OCI-LY7 (cell line): ENCODE data around the gene SLC25A26. TPM values are rescaled to one million over a fixed set of nuclear protein-coding genes. Genes with fewer than 3 reads are reported as not detected.

ENCODE experiments used
- BruUV-seq: library from RNA; stranded (reverse); fragments of 400-500 nt; replicated peaks from 2 replicates; lab custom pipeline; 2021; lab: Mats Ljungman, UMichigan
- CTCF ChIA-PET: fragments of 300-600 bp; sonication (Branson Sonifier 250); formaldehyde crosslinking; loops from one replicate; lab custom pipeline; 2022; ENCODE audit warnings: antibody characterized with exemption; ENCODE audit not compliant: unreplicated experiment; lab: Charles Lee
- POLR2A ChIA-PET: fragments of 300-600 bp; sonication (Branson Sonifier 250); formaldehyde crosslinking; loops from one replicate; lab custom pipeline; 2022; ENCODE audit warnings: antibody characterized with exemption; lab: Charles Lee
- DNase-seq: peaks from one replicate; pipeline ENCODE4 v3.0.0-alpha.2; 2015; ENCODE audit warnings: low spot score
- H2AFZ ChIP-seq: fragments of 200-600 bp; sonication (generic), shearing (Covaris generic); 2 replicates; pipeline ENCODE4 v1.6.1; 2014; ENCODE audit warnings: mild to moderate bottlenecking, antibody characterized with exemption, low read length, moderate library complexity
- H3K27ac ChIP-seq: fragments of 200-600 bp; sonication (generic); 2 replicates; pipeline ENCODE4 v1.5.1; 2014; ENCODE audit warnings: mixed run types, low read depth, mild to moderate bottlenecking, moderate library complexity, low read length, inconsistent platforms; ENCODE audit not compliant: poor library complexity, severe bottlenecking
- H3K36me3 ChIP-seq: fragments of 200-600 bp; sonication (generic); 2 replicates; pipeline ENCODE4 v1.6.1; 2014; ENCODE audit warnings: mild to moderate bottlenecking, antibody characterized with exemption, low read length, moderate library complexity, mixed read lengths; ENCODE audit not compliant: insufficient read depth
- H3K4me1 ChIP-seq: fragments of 200-600 bp; sonication (generic); 2 replicates; pipeline ENCODE4 v1.5.1; 2014; ENCODE audit warnings: mild to moderate bottlenecking, low read length; ENCODE audit not compliant: insufficient read depth, poor library complexity, severe bottlenecking
- H3K4me2 ChIP-seq: fragments of 200-600 bp; sonication (generic); 2 replicates; pipeline ENCODE4 v1.6.1; 2014; ENCODE audit warnings: mild to moderate bottlenecking, low read length
- H3K4me3 ChIP-seq: fragments of 200-600 bp; sonication (generic); 2 replicates; pipeline ENCODE4 v1.5.1; 2014; ENCODE audit warnings: mild to moderate bottlenecking, low read depth, low read length; ENCODE audit not compliant: poor library complexity, severe bottlenecking
- H3K79me2 ChIP-seq: fragments of 200-600 bp; sonication (generic); 2 replicates; pipeline ENCODE4 v1.6.1; 2016; ENCODE audit warnings: low read depth, mild to moderate bottlenecking, low read length, moderate library complexity, mixed read lengths; ENCODE audit not compliant: insufficient read depth
- H3K9me2 ChIP-seq: fragments of 200-600 bp; sonication (generic); 2 replicates; pipeline ENCODE4 v1.6.1; 2016; ENCODE audit warnings: mild to moderate bottlenecking, low read length, mixed read lengths; ENCODE audit not compliant: insufficient read depth
- H3K9me3 ChIP-seq: fragments of 200-600 bp; sonication (generic); 2 replicates; pipeline ENCODE4 v1.6.1; 2014; ENCODE audit warnings: mild to moderate bottlenecking, mixed run types, low read length, mixed read lengths
- H4K20me1 ChIP-seq: fragments of 200-600 bp; sonication (generic); 2 replicates; pipeline ENCODE4 v1.6.1; 2014; ENCODE audit warnings: mild to moderate bottlenecking, antibody characterized with exemption, low read length, moderate library complexity, mixed read lengths; ENCODE audit not compliant: insufficient read depth
- CTCF ChIP-seq: fragments of 200-600 bp; sonication (generic); conservative IDR thresholded peaks from 2 replicates; pipeline ENCODE4 v1.5.1; 2014; ENCODE audit warnings: mild to moderate bottlenecking, antibody characterized with exemption, low read length, moderate library complexity, mixed read lengths
- EZH2phosphoT487 ChIP-seq: fragments of 200-600 bp; sonication (generic); IDR thresholded peaks from 2 replicates; pipeline ENCODE4 v1.6.1; 2018; ENCODE audit warnings: low read depth, borderline replicate concordance, mild to moderate bottlenecking, mixed run types, antibody characterized with exemption, low read length, moderate library complexity, mixed read lengths
- intact Hi-C: fragments of 100-400 bp; cut with micrococcal nuclease; formaldehyde crosslinking; loops from one replicate; pipeline ENCODE4 v1.10.0; 2022; ENCODE audit not compliant: unreplicated experiment
- total RNA-seq, 2 experiments: library from RNA; depleted of rRNA in 1 of 2; stranded (reverse); fragments of >200 nt in 1 of 2; shearing (Covaris generic) in 1 of 2; gene quantifications; 2 replicates each; pipeline ENCODE4 v1.2.3, GENCODE V29; 2014 to 2022

The SLC25A26 gene
- total RNA-seq, 2 experiments from 2014 or later: 9.8 to 14.2 TPM

DNA sequence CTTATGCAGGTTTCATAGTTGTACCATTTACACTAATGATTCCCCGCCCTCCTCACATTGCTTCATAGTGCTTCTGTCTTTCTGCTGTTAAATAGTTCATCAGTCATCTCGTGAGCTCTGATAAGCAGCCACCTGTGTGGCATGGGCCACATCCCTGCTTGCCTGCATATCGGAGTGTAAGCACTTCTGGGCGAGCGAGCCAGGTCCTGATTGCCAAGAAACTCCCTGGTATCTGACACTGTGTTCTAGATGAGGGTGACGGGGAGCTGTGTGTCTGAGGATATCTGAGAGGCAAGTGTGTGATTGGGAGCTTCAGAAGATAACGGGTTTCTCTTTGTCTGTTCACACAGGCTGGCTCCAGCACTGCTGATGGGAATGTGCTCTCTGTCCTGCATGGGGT lies 149.4 kb downstream of the SLC25A26 start:
- Histone ChIP-seq H4K20me1 (no peaks in the 10 kb centered on the region), H3K79me2 (no peaks in the 10 kb centered on the region), H3K27ac (no peak overlapping the region), H3K9me2 (no peaks in the 10 kb centered on the region), H3K9me3 (no peaks in the 10 kb centered on the region), H3K36me3 (peaks cover 54% of the 10 kb centered on the region), H2AFZ (no peak overlapping the region), H3K4me2 (no peak overlapping the region), H3K4me3 (no peak overlapping the region), H3K4me1 (peaks cover 24% of the 10 kb centered on the region)
- ChIA-PET POLR2A (no interaction called here), CTCF (no interaction called here)
- no TSS peak for BruUV-seq
- intact Hi-C loops: no loop called here
- DNase-seq: no peak
- TF ChIP-seq EZH2phosphoT487 (no peak), CTCF (no peak)

- peaks cover 24% of the 10 kb centered on the region for H3K4me1 ChIP-seq
- H4K20me1 ChIP-seq: no peaks in the 10 kb centered on the region
- no peaks in the 10 kb centered on the region for H3K79me2 ChIP-seq
- H3K9me2 ChIP-seq: no peaks in the 10 kb centered on the region
- TF ChIP-seq EZH2phosphoT487 (no peak), CTCF (no peak)
- ChIA-PET POLR2A (interaction anchor here (1.0 kb wide), 1 partner anchor 86 kb away, joined by 3 read pairs; no protein-coding TSS in a partner anchor), CTCF (no interaction called here)
- no peaks in the 10 kb centered on the region for H3K9me3 ChIP-seq
- H3K4me3 ChIP-seq: no peak overlapping the region
- no peak overlapping the region for H3K27ac ChIP-seq
- no peak overlapping the region for H3K4me2 ChIP-seq
- no peak overlapping the region for H2AFZ ChIP-seq
- H3K36me3 ChIP-seq: peaks cover 67% of the 10 kb centered on the region
- intact Hi-C loops: no loop called here
- DNase-seq: no peak
- BruUV-seq: no TSS peak
These were observed 150.6 kb downstream of the SLC25A26 start for GRCh38 chr3:66371432-66371831.

DNA sequence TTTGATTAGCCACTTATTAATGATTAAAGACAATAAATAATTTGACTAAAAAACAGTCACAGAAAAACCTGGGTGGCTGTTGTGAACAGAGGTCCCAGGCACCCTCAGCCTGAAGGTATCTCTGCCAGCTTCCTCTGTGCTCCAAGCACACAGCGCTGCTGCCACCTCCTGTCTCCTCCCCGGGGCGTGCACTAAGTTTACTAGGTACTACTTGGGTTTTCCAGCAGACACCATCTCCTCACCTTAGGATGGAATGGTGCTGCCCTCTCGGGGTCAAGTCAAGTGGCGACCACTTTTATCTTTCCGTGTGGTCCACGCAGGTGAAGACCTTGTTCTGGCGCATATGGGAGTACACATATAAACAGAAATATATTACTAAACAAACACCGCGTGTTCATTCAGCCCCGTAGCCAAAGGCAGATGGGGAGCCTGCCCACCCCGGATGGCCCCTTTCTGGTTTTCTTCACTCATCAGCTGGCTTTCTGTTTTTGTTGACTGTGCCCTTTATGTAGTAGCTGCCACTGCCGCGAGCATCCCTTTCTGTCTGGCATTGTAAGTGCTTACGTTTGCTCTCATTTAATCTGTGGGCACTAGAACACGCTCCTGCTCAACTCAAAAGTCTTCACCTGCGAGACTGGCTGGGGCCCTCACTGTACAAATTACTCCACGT lies 152.0 kb downstream of the SLC25A26 start:
- no peaks in the 10 kb centered on the region for H4K20me1 ChIP-seq
- H3K79me2 ChIP-seq: no peaks in the 10 kb centered on the region
- no peak overlapping the region for H3K4me2 ChIP-seq
- intact Hi-C loops: loop anchor here (2.0 kb wide), 1 partner anchor 96 kb away; no protein-coding TSS in a partner anchor
- no peaks in the 10 kb centered on the region for H3K9me2 ChIP-seq
- peaks cover 81% of the 10 kb centered on the region for H3K36me3 ChIP-seq
- no TSS peak for BruUV-seq
- CTCF ChIA-PET: no interaction called here
- POLR2A ChIA-PET: no interaction called here
- H2AFZ ChIP-seq: no peak overlapping the region
- TF ChIP-seq CTCF (peak; percentile 38), EZH2phosphoT487 (no peak)
- peaks cover 24% of the 10 kb centered on the region for H3K4me1 ChIP-seq
- H3K4me3 ChIP-seq: no peak overlapping the region
- peak; percentile 26 for DNase-seq
- no peaks in the 10 kb centered on the region for H3K9me3 ChIP-seq
- H3K27ac ChIP-seq: no peak overlapping the region
